CMK (cell line): Measurements from ENCODE around the gene PALLD.
"Not testable (repeated sequence)": the region's sequence is repeated elsewhere in the genome, so short reads cannot be mapped to it uniquely, and the experiment has no call there.

Source experiments
- DNase-seq: peaks from one replicate; pipeline ENCODE4 v3.0.0-alpha.2; 2010; ENCODE audit warnings: low read depth

PALLD gene

DNA sequence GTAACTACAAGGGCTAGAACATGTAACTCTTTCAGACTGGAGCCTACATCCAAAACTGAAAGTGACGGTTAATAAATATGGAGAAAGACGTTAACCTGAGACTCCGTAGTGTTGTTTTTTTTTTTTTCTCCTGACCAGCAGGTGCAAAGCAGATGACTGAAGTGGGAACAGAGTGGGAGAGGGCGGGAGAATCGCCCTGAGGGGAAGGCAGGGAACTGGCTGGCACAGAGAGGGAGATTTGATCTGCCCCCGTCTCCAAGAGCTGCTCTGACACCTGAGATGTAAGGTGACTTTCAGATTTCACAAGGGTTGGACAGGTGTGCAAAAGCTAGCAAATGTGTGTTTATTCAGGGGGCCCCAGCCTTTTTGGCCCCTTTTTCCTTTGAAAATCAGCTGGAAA, 180.2 kb downstream of the PALLD start:
- DNase-seq = no peak

DNA sequence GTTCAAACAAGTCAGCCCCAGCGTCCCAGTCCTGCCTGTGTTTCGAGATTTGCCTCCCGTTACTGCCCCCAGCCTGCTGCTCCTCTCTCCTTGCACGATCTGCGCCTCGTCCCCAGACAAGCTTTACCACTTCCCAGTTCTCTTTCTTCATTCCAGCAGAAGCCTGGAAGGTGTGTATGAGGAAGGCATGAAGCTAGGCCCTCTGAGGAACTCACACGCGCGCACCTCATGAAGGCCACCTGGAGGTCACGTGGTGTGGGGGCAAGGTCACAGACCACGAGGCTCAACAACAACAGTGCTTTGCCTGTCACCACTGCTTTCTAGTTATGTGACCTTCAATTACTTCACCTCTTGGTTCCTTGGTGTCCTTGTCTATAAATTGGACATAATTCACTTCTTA, 181.0 kb downstream of the PALLD start:
- no peak for DNase-seq

DNA sequence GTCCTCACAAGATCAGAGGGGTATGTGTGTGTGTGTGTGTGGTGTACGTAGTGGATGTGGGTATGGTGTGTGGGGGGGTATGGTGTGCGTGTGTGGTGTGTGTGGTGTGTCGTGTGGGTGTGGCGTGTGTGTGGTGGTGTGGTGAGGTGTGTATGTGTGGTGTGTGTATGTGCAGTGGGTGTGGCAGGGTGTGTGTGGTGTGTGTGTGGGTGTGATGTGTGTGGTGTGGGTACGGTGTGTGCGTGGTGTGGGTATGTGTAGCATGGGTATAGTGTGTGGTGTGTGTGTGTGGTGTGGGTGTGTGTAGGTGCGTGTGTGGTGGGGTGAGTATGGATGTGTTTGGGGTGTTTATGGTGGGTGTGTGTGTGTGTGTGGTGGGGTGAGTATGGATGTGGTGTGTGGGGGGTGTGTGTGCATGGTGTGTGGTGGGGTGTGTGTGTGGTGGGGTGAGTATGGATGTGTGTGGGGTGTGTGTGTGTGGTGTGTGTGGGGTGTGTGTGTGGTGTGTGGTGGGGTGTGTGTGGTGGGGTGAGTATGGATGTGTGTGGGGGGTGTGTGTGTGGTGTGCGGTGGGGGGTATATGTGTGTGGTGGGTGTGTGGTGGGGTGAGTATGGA, 182.0 kb downstream of the PALLD start:
- DNase-seq = no peak

DNA sequence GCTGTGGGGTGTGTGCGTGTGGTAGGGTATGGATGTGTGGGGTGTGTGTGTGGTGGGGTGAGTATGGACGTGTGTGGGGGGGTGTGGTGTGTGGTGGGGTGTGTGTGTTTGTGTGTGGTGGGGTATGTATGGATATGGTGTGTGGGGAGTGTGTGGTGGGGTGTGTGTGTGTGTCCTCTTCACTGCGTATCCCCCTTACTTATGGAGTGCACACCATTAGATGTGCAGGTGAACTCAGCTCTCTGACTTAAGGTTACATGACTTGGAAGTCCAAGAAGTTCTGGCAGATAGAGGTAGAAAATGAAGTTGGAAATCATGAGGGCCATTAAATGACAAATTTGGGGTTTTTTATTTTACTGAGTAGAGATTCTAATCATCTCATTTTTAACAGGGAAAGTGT, 182.5 kb downstream of the PALLD start:
- no peak for DNase-seq

- no peak for DNase-seq
Measured at GRCh38 chr4:168679819-168680218, 183.0 kb downstream of the PALLD start.

DNA sequence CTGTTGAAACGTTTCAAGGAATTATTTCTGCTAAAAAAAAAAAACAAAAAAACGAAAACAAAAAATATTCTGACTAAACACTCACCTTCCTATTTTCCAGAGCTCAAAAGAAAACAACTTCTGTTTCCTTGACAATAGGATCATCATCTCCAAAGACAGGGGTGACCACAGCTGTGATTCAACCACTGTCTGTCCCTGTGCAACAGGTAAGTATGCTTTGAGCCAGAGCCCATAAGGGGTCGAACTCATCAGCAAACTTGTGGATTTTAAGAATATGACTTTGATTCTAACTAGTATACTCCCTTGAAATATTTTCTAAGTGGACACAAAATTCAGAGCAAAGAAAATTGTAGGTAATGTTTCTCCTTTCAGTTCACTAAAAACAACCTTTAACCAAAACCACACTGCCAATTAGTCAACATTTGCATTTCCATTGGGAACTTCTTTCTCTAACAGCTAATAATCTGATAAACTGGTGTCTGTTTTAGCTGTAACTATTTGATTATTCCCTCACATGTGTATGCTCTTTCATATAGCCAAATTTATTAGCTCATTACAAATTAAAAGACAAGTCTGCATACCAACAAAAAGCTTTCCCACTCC, 186.1 kb downstream of the PALLD start:
- no peak for DNase-seq

DNA sequence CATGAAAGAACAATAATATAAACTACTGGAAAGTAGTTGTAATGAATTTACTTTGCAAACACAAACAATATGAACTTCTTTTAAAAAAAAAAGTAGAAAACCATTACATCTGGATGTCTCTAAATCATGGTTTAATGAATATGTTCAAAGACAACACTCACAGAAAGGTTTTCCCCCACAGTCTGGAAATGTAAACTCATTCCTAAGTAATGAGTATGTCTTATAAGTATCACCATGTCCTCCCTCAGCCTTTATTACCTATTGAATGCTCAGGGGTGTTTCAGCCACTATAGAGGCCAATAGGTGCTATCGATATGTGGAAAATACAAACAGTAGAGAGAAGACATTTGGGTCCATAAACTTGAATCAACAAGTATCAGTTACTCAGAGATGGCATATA, 186.7 kb downstream of the PALLD start:
- DNase-seq = no peak

GRCh38 chr4:168685136-168685809, 188.4 kb downstream of the PALLD start:
- no peak for DNase-seq

GRCh38 chr4:168688584-168688983, 191.7 kb downstream of the PALLD start:
- no peak for DNase-seq

DNA sequence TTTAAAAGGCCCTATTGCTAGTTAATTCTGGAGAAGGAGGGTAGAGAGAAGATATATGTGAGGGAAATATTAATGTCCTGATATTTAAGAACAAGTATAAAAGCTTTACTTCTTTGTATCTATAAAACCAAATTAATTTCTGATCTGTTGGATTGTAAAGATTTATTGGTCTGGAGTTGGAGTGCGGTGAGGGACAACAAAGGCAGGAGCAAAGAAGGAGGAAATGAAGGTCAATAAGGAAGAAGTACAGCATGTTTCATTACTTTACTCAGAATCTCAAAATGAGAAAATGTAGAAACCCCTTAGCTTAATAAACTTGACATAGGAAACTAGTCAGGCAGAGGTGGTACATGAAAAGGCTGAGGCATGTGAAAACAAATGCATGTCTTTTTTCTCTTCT, 192.9 kb downstream of the PALLD start:
- no peak for DNase-seq

- no peak for DNase-seq
Measured at GRCh38 chr4:168690199-168690598, 193.3 kb downstream of the PALLD start.

GRCh38 chr4:168691631-168692369, 194.9 kb downstream of the PALLD start:
- no peak for DNase-seq

GRCh38 chr4:168693750-168694490, 197.1 kb downstream of the PALLD start:
- DNase-seq = no peak

GRCh38 chr4:168694667-168695066, 197.8 kb downstream of the PALLD start:
- no peak for DNase-seq

DNA sequence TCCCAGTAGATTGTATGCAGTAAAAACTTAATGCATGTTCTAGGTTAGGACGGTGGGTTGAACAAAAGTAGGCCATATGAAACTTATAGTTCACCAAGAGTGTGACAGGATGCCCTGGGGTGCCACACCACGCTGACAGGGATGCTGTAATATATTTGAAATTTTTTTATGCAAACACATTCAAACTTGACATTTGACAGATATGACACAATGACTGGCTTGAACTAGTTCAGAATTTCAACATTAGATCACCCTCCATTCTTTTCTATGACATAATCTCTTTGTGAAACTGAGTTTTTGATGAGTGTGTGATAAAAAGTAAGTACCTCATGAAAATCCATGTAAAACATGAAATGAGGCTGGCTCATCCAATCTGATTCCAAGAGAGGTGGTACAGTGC, 198.4 kb downstream of the PALLD start:
- DNase-seq = no peak

- no peak for DNase-seq
Measured at GRCh38 chr4:168696280-168696679, 199.4 kb downstream of the PALLD start.

DNA sequence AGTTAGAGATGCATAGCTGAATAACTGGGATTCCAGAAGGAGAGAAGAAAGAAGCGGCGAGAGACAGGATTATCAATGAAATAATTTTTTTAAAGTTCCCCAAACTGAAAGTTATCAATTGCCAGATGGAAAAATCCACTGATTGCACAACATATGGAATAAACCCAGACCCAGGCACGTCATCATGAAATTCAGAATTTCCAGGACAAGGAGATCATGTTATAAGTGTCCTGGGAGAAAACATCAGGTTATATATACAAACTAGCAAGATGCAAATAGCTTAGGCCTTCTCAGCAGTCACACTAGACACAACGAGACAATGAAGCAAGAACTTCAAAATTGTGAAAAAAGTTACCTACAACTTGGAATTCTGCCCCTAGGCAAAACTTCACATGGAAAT, 200.0 kb downstream of the PALLD start:
- DNase-seq = no peak

DNA sequence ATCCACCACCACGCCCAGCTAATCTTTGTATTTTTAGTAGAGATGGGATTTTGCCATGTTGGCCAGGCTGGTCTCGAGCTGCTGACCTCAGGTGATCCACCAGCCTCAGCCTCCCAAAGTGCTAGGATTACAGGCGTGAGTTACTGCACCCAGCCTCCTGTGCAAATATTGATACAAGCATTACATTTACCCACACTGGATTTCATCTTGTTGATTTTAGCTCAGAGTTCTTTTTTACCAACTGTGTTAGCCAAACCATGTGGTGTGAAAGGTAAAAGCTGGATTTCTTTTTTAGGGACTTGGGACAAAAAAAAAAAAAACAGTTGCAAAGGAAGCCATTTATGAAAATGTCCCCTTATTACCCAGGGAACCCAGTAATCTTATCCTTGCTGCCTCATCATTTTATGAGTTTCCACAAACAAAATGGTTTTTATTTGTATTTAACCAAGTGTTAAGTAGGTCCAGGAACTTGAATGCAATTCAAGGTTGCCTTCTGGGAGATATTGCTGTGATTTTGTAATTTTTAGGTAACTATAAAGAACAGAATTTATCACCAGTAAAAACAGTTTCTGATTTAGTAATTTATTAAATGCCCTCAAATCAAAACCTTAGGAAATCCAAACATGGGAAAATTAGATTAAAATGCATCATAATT, 202.5 kb downstream of the PALLD start:
- DNase-seq = no peak

GRCh38 chr4:168701061-168701460, 204.2 kb downstream of the PALLD start:
- DNase-seq = no peak

- not testable (repeated sequence) for DNase-seq
Measured at GRCh38 chr4:168702581-168703087, 205.8 kb downstream of the PALLD start.

GRCh38 chr4:168705121-168705520, 208.3 kb downstream of the PALLD start:
- no peak for DNase-seq

GRCh38 chr4:168707205-168707604, 210.4 kb downstream of the PALLD start:
- DNase-seq = no peak
